Measurements from ENCODE around the gene CAMK2G. TPM values are rescaled to one million over a fixed set of nuclear protein-coding genes. Genes with fewer than 3 reads are reported as not detected.

Gene CAMK2G
- total RNA-seq, 1 experiment from 2014 or later, result 41.4 TPM

- Histone ChIP-seq H3K9me3 (ENCODE audit: control insufficient read depth, insufficient read depth, low read depth, low read length) (no peaks in the 10 kb centered on the region), H3K27ac (ENCODE audit: low read length) (no peak overlapping the region), H3K27me3 (ENCODE audit: control insufficient read depth, insufficient read depth, low read length) (no peaks in the 10 kb centered on the region), H3K36me3 (ENCODE audit: control insufficient read depth, insufficient read depth, low read length) (no peaks in the 10 kb centered on the region), H3K4me3 (ENCODE audit: low read depth in 2 of 2, low read length in 2 of 2) (no peak overlapping the region), H3K4me1 (ENCODE audit: control insufficient read depth, insufficient read depth, low read length) (no peaks in the 10 kb centered on the region)
- ATAC-seq (no peak), DNase-seq (ENCODE audit: low read depth, low spot score) (no peak)
- TF ChIP-seq TCF7L2 (IDR thresholded peaks at IDR 0.05; ENCODE audit: low read depth, low read length) (no peak), CTCF (IDR thresholded peaks at IDR 0.05) (no peak), POLR2AphosphoS5 (IDR thresholded peaks at IDR 0.05; ENCODE audit: low read depth, low read length) (no peak), REST (IDR thresholded peaks at IDR 0.05; ENCODE audit: insufficient read depth in 1 of 2, low read depth in 2 of 2, low read length in 1 of 2) (no peak), SIN3A (IDR thresholded peaks at IDR 0.05; ENCODE audit: borderline replicate concordance, insufficient read depth, low read depth, low read length) (no peak)
- POLR2A ChIA-PET, result no interaction called here
- in situ Hi-C loops (cut with HindIII; ENCODE audit: low pct_unique_long_range_greater_than_20kb, low sequenced_read_pairs) (no loop called here), intact Hi-C loops (cut with micrococcal nuclease; ENCODE audit: unreplicated experiment) (no loop called here)
- CTCF ChIA-PET, result no interaction called here
- BruUV-seq (replicated peaks), result no TSS peak
Measured at GRCh38 chr10:73824146-73824725, 50.1 kb downstream of the CAMK2G start.

- Histone ChIP-seq H3K4me3 (ENCODE audit: low read depth in 2 of 2, low read length in 2 of 2) (no peak overlapping the region), H3K27ac (ENCODE audit: low read length) (no peak overlapping the region), H3K9me3 (ENCODE audit: control insufficient read depth, insufficient read depth, low read depth, low read length) (no peaks in the 10 kb centered on the region), H3K27me3 (ENCODE audit: control insufficient read depth, insufficient read depth, low read length) (no peaks in the 10 kb centered on the region), H3K36me3 (ENCODE audit: control insufficient read depth, insufficient read depth, low read length) (no peaks in the 10 kb centered on the region), H3K4me1 (ENCODE audit: control insufficient read depth, insufficient read depth, low read length) (no peaks in the 10 kb centered on the region)
- ATAC-seq (no peak), DNase-seq (ENCODE audit: low read depth, low spot score) (no peak)
- POLR2A ChIA-PET, result no interaction called here
- no TSS peak for BruUV-seq (replicated peaks)
- in situ Hi-C loops (cut with HindIII; ENCODE audit: low pct_unique_long_range_greater_than_20kb, low sequenced_read_pairs), result no loop called here
- CTCF ChIA-PET, result no interaction called here
- TF ChIP-seq REST (IDR thresholded peaks at IDR 0.05; ENCODE audit: insufficient read depth in 1 of 2, low read depth in 2 of 2, low read length in 1 of 2) (no peak), POLR2AphosphoS5 (IDR thresholded peaks at IDR 0.05; ENCODE audit: low read depth, low read length) (no peak), CTCF (IDR thresholded peaks at IDR 0.05) (no peak), TCF7L2 (IDR thresholded peaks at IDR 0.05; ENCODE audit: low read depth, low read length) (no peak), SIN3A (IDR thresholded peaks at IDR 0.05; ENCODE audit: borderline replicate concordance, insufficient read depth, low read depth, low read length) (no peak)
- intact Hi-C loops (cut with micrococcal nuclease; ENCODE audit: unreplicated experiment), result no loop called here
Measured at GRCh38 chr10:73823391-73823790, 51.0 kb downstream of the CAMK2G start.

All from Panc1 (cell line).